ENCODE results near the gene RNASEH2B.

The RNASEH2B gene

GRCh38 chr13:50921706-50922105 lies 12.1 kb downstream of the RNASEH2B start:
- Histone ChIP-seq H3K27ac (ENCODE audit: low read length) (no peak overlapping the region), H3K4me1 (ENCODE audit: control insufficient read depth, low read depth, low read length) (peaks cover 6% of the 10 kb centered on the region), H3K9me3 (ENCODE audit: control insufficient read depth, low read depth, low read length) (peaks cover 22% of the 10 kb centered on the region), H3K27me3 (ENCODE audit: control insufficient read depth, insufficient read depth, low read length) (no peaks in the 10 kb centered on the region), H3K4me3 (ENCODE audit: low read length) (no peak overlapping the region), H3K9ac (ENCODE audit: low read length) (no peak overlapping the region), H3K36me3 (ENCODE audit: control insufficient read depth, low read depth, low read length) (no peaks in the 10 kb centered on the region)

GRCh38 chr13:50923272-50923671 lies 13.7 kb downstream of the RNASEH2B start:
- no peaks in the 10 kb centered on the region for H3K36me3 ChIP-seq (ENCODE audit: control insufficient read depth, low read depth, low read length)
- H3K4me1 ChIP-seq (ENCODE audit: control insufficient read depth, low read depth, low read length), result no peaks in the 10 kb centered on the region
- H3K27ac ChIP-seq (ENCODE audit: low read length), result no peak overlapping the region
- no peak overlapping the region for H3K4me3 ChIP-seq (ENCODE audit: low read length)
- no peaks in the 10 kb centered on the region for H3K27me3 ChIP-seq (ENCODE audit: control insufficient read depth, insufficient read depth, low read length)
- H3K9ac ChIP-seq (ENCODE audit: low read length), result no peak overlapping the region
- peaks cover 22% of the 10 kb centered on the region for H3K9me3 ChIP-seq (ENCODE audit: control insufficient read depth, low read depth, low read length)

- H3K4me3 ChIP-seq (ENCODE audit: low read length), result no peak overlapping the region
- H3K4me1 ChIP-seq (ENCODE audit: control insufficient read depth, low read depth, low read length), result no peaks in the 10 kb centered on the region
- H3K9me3 ChIP-seq (ENCODE audit: control insufficient read depth, low read depth, low read length), result peaks cover 22% of the 10 kb centered on the region
- no peak overlapping the region for H3K9ac ChIP-seq (ENCODE audit: low read length)
- no peaks in the 10 kb centered on the region for H3K36me3 ChIP-seq (ENCODE audit: control insufficient read depth, low read depth, low read length)
- H3K27ac ChIP-seq (ENCODE audit: low read length), result no peak overlapping the region
- H3K27me3 ChIP-seq (ENCODE audit: control insufficient read depth, insufficient read depth, low read length), result no peaks in the 10 kb centered on the region
Observed at GRCh38 chr13:50924025-50924424, 14.4 kb downstream of the RNASEH2B start.

- H3K4me3 ChIP-seq (ENCODE audit: low read length), result no peak overlapping the region
- peaks cover 20% of the 10 kb centered on the region for H3K9me3 ChIP-seq (ENCODE audit: control insufficient read depth, low read depth, low read length)
- H3K4me1 ChIP-seq (ENCODE audit: control insufficient read depth, low read depth, low read length), result no peaks in the 10 kb centered on the region
- H3K36me3 ChIP-seq (ENCODE audit: control insufficient read depth, low read depth, low read length), result no peaks in the 10 kb centered on the region
- H3K27me3 ChIP-seq (ENCODE audit: control insufficient read depth, insufficient read depth, low read length), result no peaks in the 10 kb centered on the region
- H3K9ac ChIP-seq (ENCODE audit: low read length), result no peak overlapping the region
- no peak overlapping the region for H3K27ac ChIP-seq (ENCODE audit: low read length)
Observed at GRCh38 chr13:50927701-50928100, 18.1 kb downstream of the RNASEH2B start.

- H3K36me3 ChIP-seq (ENCODE audit: control insufficient read depth, low read depth, low read length), result no peaks in the 10 kb centered on the region
Observed at GRCh38 chr13:50928102-50928501, 18.5 kb downstream of the RNASEH2B start.

GRCh38 chr13:50928659-50929462 lies 19.3 kb downstream of the RNASEH2B start:
- Histone ChIP-seq H3K9ac (ENCODE audit: low read length) (no peak overlapping the region), H3K9me3 (ENCODE audit: control insufficient read depth, low read depth, low read length) (peaks cover 9% of the 10 kb centered on the region), H3K27me3 (ENCODE audit: control insufficient read depth, insufficient read depth, low read length) (no peaks in the 10 kb centered on the region), H3K36me3 (ENCODE audit: control insufficient read depth, low read depth, low read length) (no peaks in the 10 kb centered on the region), H3K4me1 (ENCODE audit: control insufficient read depth, low read depth, low read length) (no peaks in the 10 kb centered on the region), H3K4me3 (ENCODE audit: low read length) (no peak overlapping the region), H3K27ac (ENCODE audit: low read length) (no peak overlapping the region)

More at GRCh38 chr13:50928102-50928501, 18.5 kb downstream of the RNASEH2B start:
- no peaks in the 10 kb centered on the region for H3K4me1 ChIP-seq (ENCODE audit: control insufficient read depth, low read depth, low read length)
- H3K9ac ChIP-seq (ENCODE audit: low read length), result no peak overlapping the region
- peaks cover 16% of the 10 kb centered on the region for H3K9me3 ChIP-seq (ENCODE audit: control insufficient read depth, low read depth, low read length)
- no peaks in the 10 kb centered on the region for H3K27me3 ChIP-seq (ENCODE audit: control insufficient read depth, insufficient read depth, low read length)
- H3K4me3 ChIP-seq (ENCODE audit: low read length), result no peak overlapping the region
- no peak overlapping the region for H3K27ac ChIP-seq (ENCODE audit: low read length)

- H3K4me3 ChIP-seq (ENCODE audit: low read length), result no peak overlapping the region
- H3K9ac ChIP-seq (ENCODE audit: low read length), result no peak overlapping the region
- H3K27ac ChIP-seq (ENCODE audit: low read length), result no peak overlapping the region
- peaks cover 10% of the 10 kb centered on the region for H3K36me3 ChIP-seq (ENCODE audit: control insufficient read depth, low read depth, low read length)
- H3K27me3 ChIP-seq (ENCODE audit: control insufficient read depth, insufficient read depth, low read length), result no peaks in the 10 kb centered on the region
- H3K4me1 ChIP-seq (ENCODE audit: control insufficient read depth, low read depth, low read length), result no peaks in the 10 kb centered on the region
- no peaks in the 10 kb centered on the region for H3K9me3 ChIP-seq (ENCODE audit: control insufficient read depth, low read depth, low read length)
Observed at GRCh38 chr13:50932091-50932490, 22.5 kb downstream of the RNASEH2B start.

- H3K27me3 ChIP-seq (ENCODE audit: control insufficient read depth, insufficient read depth, low read length), result no peaks in the 10 kb centered on the region
- no peak overlapping the region for H3K9ac ChIP-seq (ENCODE audit: low read length)
- no peaks in the 10 kb centered on the region for H3K4me1 ChIP-seq (ENCODE audit: control insufficient read depth, low read depth, low read length)
- H3K36me3 ChIP-seq (ENCODE audit: control insufficient read depth, low read depth, low read length), result peaks cover 14% of the 10 kb centered on the region
- no peaks in the 10 kb centered on the region for H3K9me3 ChIP-seq (ENCODE audit: control insufficient read depth, low read depth, low read length)
- H3K4me3 ChIP-seq (ENCODE audit: low read length), result no peak overlapping the region
- no peak overlapping the region for H3K27ac ChIP-seq (ENCODE audit: low read length)
Observed at GRCh38 chr13:50934735-50935435, 25.3 kb downstream of the RNASEH2B start.

- no peak overlapping the region for H3K27ac ChIP-seq (ENCODE audit: low read length)
- H3K9ac ChIP-seq (ENCODE audit: low read length), result no peak overlapping the region
- no peaks in the 10 kb centered on the region for H3K9me3 ChIP-seq (ENCODE audit: control insufficient read depth, low read depth, low read length)
- no peak overlapping the region for H3K4me3 ChIP-seq (ENCODE audit: low read length)
- no peaks in the 10 kb centered on the region for H3K4me1 ChIP-seq (ENCODE audit: control insufficient read depth, low read depth, low read length)
- no peaks in the 10 kb centered on the region for H3K27me3 ChIP-seq (ENCODE audit: control insufficient read depth, insufficient read depth, low read length)
- peaks cover 14% of the 10 kb centered on the region for H3K36me3 ChIP-seq (ENCODE audit: control insufficient read depth, low read depth, low read length)
Observed at GRCh38 chr13:50936679-50937078, 27.1 kb downstream of the RNASEH2B start.

GRCh38 chr13:50940509-50940908 lies 30.9 kb downstream of the RNASEH2B start:
- no peak overlapping the region for H3K27ac ChIP-seq (ENCODE audit: low read length)
- H3K4me3 ChIP-seq (ENCODE audit: low read length), result no peak overlapping the region
- H3K9me3 ChIP-seq (ENCODE audit: control insufficient read depth, low read depth, low read length), result no peaks in the 10 kb centered on the region
- H3K36me3 ChIP-seq (ENCODE audit: control insufficient read depth, low read depth, low read length), result peaks cover 13% of the 10 kb centered on the region
- no peak overlapping the region for H3K9ac ChIP-seq (ENCODE audit: low read length)
- H3K4me1 ChIP-seq (ENCODE audit: control insufficient read depth, low read depth, low read length), result no peaks in the 10 kb centered on the region
- H3K27me3 ChIP-seq (ENCODE audit: control insufficient read depth, insufficient read depth, low read length), result no peaks in the 10 kb centered on the region

GRCh38 chr13:50941146-50941545 lies 31.6 kb downstream of the RNASEH2B start:
- H3K9ac ChIP-seq (ENCODE audit: low read length), result no peak overlapping the region
- no peaks in the 10 kb centered on the region for H3K4me1 ChIP-seq (ENCODE audit: control insufficient read depth, low read depth, low read length)
- no peak overlapping the region for H3K4me3 ChIP-seq (ENCODE audit: low read length)
- no peaks in the 10 kb centered on the region for H3K9me3 ChIP-seq (ENCODE audit: control insufficient read depth, low read depth, low read length)
- H3K36me3 ChIP-seq (ENCODE audit: control insufficient read depth, low read depth, low read length), result peaks cover 16% of the 10 kb centered on the region
- no peak overlapping the region for H3K27ac ChIP-seq (ENCODE audit: low read length)
- H3K27me3 ChIP-seq (ENCODE audit: control insufficient read depth, insufficient read depth, low read length), result no peaks in the 10 kb centered on the region
